Measurements from ENCODE around the gene CEACAM18.
A peak's percentile ranks its signal among the peaks of the same experiment; 100 is the strongest.

Gene CEACAM18

GRCh38 chr19:51511353-51511752 lies 33.0 kb downstream of the CEACAM18 start:
- DNase-seq (ENCODE audit: low read depth) = peak; percentile 50

GRCh38 chr19:51513968-51514367 lies 35.6 kb downstream of the CEACAM18 start:
- no peak for DNase-seq (ENCODE audit: low read depth)
- no peak overlapping the region for H3K4me3 ChIP-seq (ENCODE audit: low read depth, low read length)
- TF ChIP-seq POLR2A (IDR thresholded peaks at IDR 0.05; ENCODE audit: extremely low read depth, insufficient read length) (no peak), MYC (IDR thresholded peaks at IDR 0.05; ENCODE audit: low read depth, low read length) (no peak), CTCF (IDR thresholded peaks at IDR 0.05; ENCODE audit: low read depth, low read length) (no peak), MAX (IDR thresholded peaks at IDR 0.05; ENCODE audit: low read depth, low read length) (no peak)

More at GRCh38 chr19:51511353-51511752, 33.0 kb downstream of the CEACAM18 start:
- peak; percentile 70 for TF ChIP-seq CTCF (IDR thresholded peaks at IDR 0.05; ENCODE audit: low read depth, low read length)
- TF ChIP-seq MYC (IDR thresholded peaks at IDR 0.05; ENCODE audit: low read depth, low read length) = no peak
- TF ChIP-seq POLR2A (IDR thresholded peaks at IDR 0.05; ENCODE audit: extremely low read depth, insufficient read length) = no peak
- H3K4me3 ChIP-seq (ENCODE audit: low read depth, low read length) = no peak overlapping the region

GRCh38 chr19:51514866-51515481 lies 36.6 kb downstream of the CEACAM18 start:
- TF ChIP-seq MYC (IDR thresholded peaks at IDR 0.05; ENCODE audit: low read depth, low read length) (no peak), MAX (IDR thresholded peaks at IDR 0.05; ENCODE audit: low read depth, low read length) (no peak), CTCF (IDR thresholded peaks at IDR 0.05; ENCODE audit: low read depth, low read length) (peak; percentile 57), POLR2A (IDR thresholded peaks at IDR 0.05; ENCODE audit: extremely low read depth, insufficient read length) (no peak)
- DNase-seq (ENCODE audit: low read depth) = peak; percentile 73

GRCh38 chr19:51520728-51521127 lies 42.4 kb downstream of the CEACAM18 start:
- TF ChIP-seq CTCF (IDR thresholded peaks at IDR 0.05; ENCODE audit: low read depth, low read length) (no peak), POLR2A (IDR thresholded peaks at IDR 0.05; ENCODE audit: extremely low read depth, insufficient read length) (no peak), MYC (IDR thresholded peaks at IDR 0.05; ENCODE audit: low read depth, low read length) (no peak), MAX (IDR thresholded peaks at IDR 0.05; ENCODE audit: low read depth, low read length) (no peak)
- H3K4me3 ChIP-seq (ENCODE audit: low read depth, low read length) = no peak overlapping the region
- no peak for DNase-seq (ENCODE audit: low read depth)

More at GRCh38 chr19:51514866-51515481, 36.6 kb downstream of the CEACAM18 start:
- H3K4me3 ChIP-seq (ENCODE audit: low read depth, low read length) = no peak overlapping the region

GRCh38 chr19:51521357-51521756 lies 43.0 kb downstream of the CEACAM18 start:
- no peak overlapping the region for H3K4me3 ChIP-seq (ENCODE audit: low read depth, low read length)
- TF ChIP-seq CTCF (IDR thresholded peaks at IDR 0.05; ENCODE audit: low read depth, low read length) = no peak
- DNase-seq (ENCODE audit: low read depth) = no peak

GRCh38 chr19:51521781-51522180 lies 43.4 kb downstream of the CEACAM18 start:
- TF ChIP-seq CTCF (IDR thresholded peaks at IDR 0.05; ENCODE audit: low read depth, low read length) = no peak
- TF ChIP-seq MYC (IDR thresholded peaks at IDR 0.05; ENCODE audit: low read depth, low read length) = no peak
- no peak for TF ChIP-seq POLR2A (IDR thresholded peaks at IDR 0.05; ENCODE audit: extremely low read depth, insufficient read length)
- TF ChIP-seq MAX (IDR thresholded peaks at IDR 0.05; ENCODE audit: low read depth, low read length) = no peak
- DNase-seq (ENCODE audit: low read depth) = no peak
- no peak overlapping the region for H3K4me3 ChIP-seq (ENCODE audit: low read depth, low read length)
